Pancreas (tissue), 10 donors: ENCODE measurements around the gene MRPL20. TPM values are rescaled to one million over a fixed set of nuclear protein-coding genes. Genes with fewer than 3 reads are reported as not detected.

Source experiments
- ATAC-seq, 4 donors: fragments of 200-7000 bp; cut with Tn5 transposase; one replicate each; pipeline versions ENCODE4 v1.8.0 to v1.9.1; 2020; ENCODE audit warnings: mild to moderate bottlenecking in 4 of 4, moderate library complexity in 4 of 4
- DNase-seq, 6 donors: peaks; one replicate each; pipeline ENCODE4 v3.0.0-alpha.2; 2020
- FAIRE-seq: peaks from 2 replicates; lab custom pipeline; 2012; peaks lifted over from hg19 to GRCh38; lab: Jason Lieb, UNC
- H3K27ac ChIP-seq, 4 donors: fragments of 200-600 bp; sonication (generic); 1 replicate in 3 of 4; 2 replicates in 1 of 4; pipeline versions ENCODE4 v1.5.0 to v1.8.0; 2020
- H3K27me3 ChIP-seq, 4 donors: fragments of 200-600 bp; one replicate each; pipeline ENCODE4 v1.8.0; 2021
- H3K36me3 ChIP-seq, 3 donors: fragments of 200-600 bp; sonication (generic) in 1 of 3; one replicate each; pipeline versions ENCODE4 v1.5.0 to v1.8.0; 2020 to 2021
- H3K4me1 ChIP-seq, 3 donors: fragments of 200-600 bp; one replicate each; pipeline ENCODE4 v1.8.0; 2021
- H3K4me3 ChIP-seq, 4 donors: fragments of 200-600 bp; sonication (generic) in 2 of 4; one replicate each; pipeline versions ENCODE4 v1.5.0 to v1.8.0; 2020 to 2021
- H3K9me3 ChIP-seq, 4 donors: fragments of 200-600 bp; one replicate each; pipeline ENCODE4 v1.8.0; 2021
- WGBS, 2 donors: extraction: QIAGEN DNeasy Blood & Tissue Kit; methylation state at CpG; one replicate each; pipeline ENCODE4 v1.1.7; 2013; 5-methylcytosine and 5-hydroxymethylcytosine counted together
- intact Hi-C, 3 donors: fragments of 100-400 bp; cut with DNase I; formaldehyde crosslinking; loops; one replicate each; pipeline versions ENCODE4 v1.11.1 to v1.14.2; 2022
- polyA plus RNA-seq, 2 donors: library from polyadenylated mRNA; stranded (reverse); fragments of 200-250 nt; gene quantifications; one replicate each; pipeline ENCODE4 v1.2.3, GENCODE V29; 2013
- total RNA-seq, 6 donors: library from RNA; stranded (reverse); fragmentation: NEBNext Ultra II Directional in 4 of 6; extraction: Animal tissue kit (Norgen Biotek cat#: 25700) in 4 of 6; gene quantifications; one replicate each; pipeline versions ENCODE4 v1.2.1 to v1.2.4, GENCODE V29; 2021 to 2023
- TF ChIP-seq, protein P1 (sequence below), 4 donors: fragments of 200-600 bp; sonication (generic) in 3 of 4; IDR thresholded peaks; one replicate each; pipeline versions ENCODE4 v1.5.0 to v1.8.0; 2021; ENCODE audit warnings: antibody characterized with exemption in 4 of 4
- donor health status: healthy with polysubstance abuse.
- donor health status: DM: no; HTN: no; CAD: no; lungs with moderate emphysema.
- donor health status: DM: no; HTN: no; CAD: no.
- donor health status: control.
- donor health status: control.
- donor health status: Bipolar disorder and iron deficiency.
- donor health status: DM: yes; HTN: yes; CAD: no.
- donor health status: DM: no; HTN: no; CAD: no.
- donor health status: DM: no; HTN: no; CAD: no.
- donor health status: DM: yes; HTN: yes; CAD: no.

Gene MRPL20
- total and polyA plus RNA-seq, 8 donors = 42.1 to 121 (median 56.6) TPM

DNA sequence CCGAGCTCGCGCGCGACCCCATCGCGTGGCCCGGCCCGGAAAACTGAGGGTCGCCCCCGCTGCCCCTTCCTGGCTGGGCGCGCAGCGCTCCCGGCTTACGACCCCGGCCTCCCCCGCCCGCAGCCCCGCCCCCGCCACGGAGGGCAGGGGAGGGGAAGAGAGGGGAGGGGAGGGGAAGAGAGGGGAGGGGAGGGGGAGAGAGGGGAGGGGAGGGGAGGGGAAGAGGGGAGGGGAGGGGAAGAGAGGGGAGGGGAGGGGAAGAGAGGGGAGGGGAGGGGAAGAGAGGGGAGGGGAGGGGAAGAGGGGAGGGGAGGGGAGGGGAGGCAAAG, 20.7 kb upstream of the MRPL20 start:
- WGBS, 2 donors = 0 to 5% methylated on average over 2 to 18 of the region's 22 CpGs
- ATAC-seq (no peak), FAIRE-seq (no peak), DNase-seq (no peak)
- Histone ChIP-seq H3K27ac (peak overlapping the region in 1 of 4 donors; percentile 44), H3K4me3 (peak overlapping the region in 2 of 4 donors; percentile 30 to 48), H3K4me1 (peaks cover 9 to 35% (median 32%) of the 10 kb centered on the region in 3 donors), H3K27me3 (no peaks in the 10 kb centered on the region), H3K36me3 (no peaks in the 10 kb centered on the region), H3K9me3 (no peaks in the 10 kb centered on the region)
- intact Hi-C loops = no loop called here
- TF ChIP-seq, protein P1, sequence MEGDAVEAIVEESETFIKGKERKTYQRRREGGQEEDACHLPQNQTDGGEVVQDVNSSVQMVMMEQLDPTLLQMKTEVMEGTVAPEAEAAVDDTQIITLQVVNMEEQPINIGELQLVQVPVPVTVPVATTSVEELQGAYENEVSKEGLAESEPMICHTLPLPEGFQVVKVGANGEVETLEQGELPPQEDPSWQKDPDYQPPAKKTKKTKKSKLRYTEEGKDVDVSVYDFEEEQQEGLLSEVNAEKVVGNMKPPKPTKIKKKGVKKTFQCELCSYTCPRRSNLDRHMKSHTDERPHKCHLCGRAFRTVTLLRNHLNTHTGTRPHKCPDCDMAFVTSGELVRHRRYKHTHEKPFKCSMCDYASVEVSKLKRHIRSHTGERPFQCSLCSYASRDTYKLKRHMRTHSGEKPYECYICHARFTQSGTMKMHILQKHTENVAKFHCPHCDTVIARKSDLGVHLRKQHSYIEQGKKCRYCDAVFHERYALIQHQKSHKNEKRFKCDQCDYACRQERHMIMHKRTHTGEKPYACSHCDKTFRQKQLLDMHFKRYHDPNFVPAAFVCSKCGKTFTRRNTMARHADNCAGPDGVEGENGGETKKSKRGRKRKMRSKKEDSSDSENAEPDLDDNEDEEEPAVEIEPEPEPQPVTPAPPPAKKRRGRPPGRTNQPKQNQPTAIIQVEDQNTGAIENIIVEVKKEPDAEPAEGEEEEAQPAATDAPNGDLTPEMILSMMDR (IDR thresholded peaks at IDR 0.05) = no peak

DNA sequence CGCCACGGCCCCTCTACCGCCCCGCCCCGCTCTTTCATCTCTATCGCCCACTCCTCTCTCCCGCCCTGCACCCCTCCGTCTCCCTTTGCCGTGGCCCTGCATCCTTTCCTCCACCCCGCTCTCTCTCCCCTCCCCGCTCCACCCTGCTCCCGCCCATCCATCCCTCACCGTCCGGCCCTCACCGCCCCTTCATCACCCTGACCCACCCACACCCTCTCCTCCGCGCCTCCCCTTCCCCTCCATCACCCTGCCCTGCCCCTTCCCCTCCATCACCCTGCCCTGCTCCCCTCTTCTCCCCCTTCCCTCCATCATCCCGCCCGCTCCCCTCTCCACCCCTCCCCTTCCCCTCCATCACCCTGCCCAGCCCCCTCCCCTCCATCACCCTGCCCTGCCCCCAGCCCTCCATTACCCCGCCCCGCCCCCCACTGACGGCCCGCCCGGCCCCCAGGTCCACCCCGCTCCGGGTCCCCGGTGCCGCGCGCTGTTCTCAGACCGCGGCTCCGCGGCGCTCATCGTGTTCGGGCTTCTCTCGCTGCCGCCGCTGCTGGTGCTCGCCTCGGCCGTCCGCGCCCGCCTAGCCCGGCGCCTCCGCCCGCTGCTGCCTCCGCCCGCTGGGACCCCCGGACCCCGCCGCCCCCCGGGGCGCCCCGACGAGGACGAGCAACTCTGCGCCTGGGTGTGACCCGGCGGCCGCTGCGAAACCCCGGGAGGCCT, 20.2 kb upstream of the MRPL20 start:
- intact Hi-C loops = no loop called here
- DNase-seq (peak; percentile 20 to 85 (median 54)), FAIRE-seq (no peak), ATAC-seq (no peak)
- TF ChIP-seq, protein P1 (IDR thresholded peaks at IDR 0.05) = no peak
- Histone ChIP-seq H3K4me3 (peak overlapping the region in 2 of 4 donors; percentile 30 to 48), H3K9me3 (no peaks in the 10 kb centered on the region), H3K4me1 (peaks cover 9 to 30% (median 30%) of the 10 kb centered on the region in 3 donors), H3K27me3 (no peaks in the 10 kb centered on the region), H3K27ac (peak overlapping the region in 1 of 4 donors; percentile 44), H3K36me3 (no peaks in the 10 kb centered on the region)
- WGBS, 2 donors = 23 to 28% methylated on average over 50 to 66 of the region's 66 CpGs

DNA sequence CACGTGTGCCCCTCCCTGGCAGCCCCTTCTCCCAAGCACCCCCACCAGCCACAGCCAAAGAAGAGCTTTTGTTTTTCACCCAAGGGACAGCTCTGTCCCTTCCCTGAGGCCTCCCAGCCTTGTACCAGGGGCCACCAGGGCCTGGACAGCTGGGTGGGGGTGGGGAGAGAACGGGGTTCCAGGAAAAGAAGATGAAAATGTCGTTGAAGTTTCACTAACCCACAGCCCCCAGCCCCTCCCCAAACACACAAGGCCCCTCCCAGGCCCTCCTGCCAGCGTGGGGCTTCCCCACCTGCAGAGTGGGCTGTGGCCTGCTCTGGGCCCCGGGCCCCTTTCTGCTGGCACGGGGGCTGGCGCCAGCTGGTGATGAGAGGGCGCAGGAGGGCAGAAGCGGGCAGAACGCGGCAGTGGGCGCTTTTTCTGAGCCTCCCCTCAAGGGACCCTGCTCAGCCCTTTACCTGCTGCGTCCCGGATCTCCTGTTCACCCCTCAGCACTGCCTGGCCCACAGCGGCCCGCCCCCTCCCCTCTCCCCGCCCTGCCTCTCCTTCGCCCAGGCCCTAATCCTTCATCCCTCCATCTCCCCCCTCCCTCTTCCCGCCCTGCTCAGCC, 19.5 kb upstream of the MRPL20 start:
- TF ChIP-seq, protein P1 (IDR thresholded peaks at IDR 0.05) = no peak
- H3K27ac ChIP-seq = no peak overlapping the region
- DNase-seq (peak in 2 of 6 donors; percentile 30 to 38), ATAC-seq (no peak), FAIRE-seq (no peak)
- H3K4me3 ChIP-seq = no peak overlapping the region
- H3K9me3 ChIP-seq = no peaks in the 10 kb centered on the region
- intact Hi-C loops = no loop called here
- peaks cover 9 to 23% (median 23%) of the 10 kb centered on the region in 3 donors for H3K4me1 ChIP-seq
- 79 to 80% methylated on average over 15 to 19 of the region's 19 CpGs for WGBS, 2 donors
- H3K27me3 ChIP-seq = no peaks in the 10 kb centered on the region
- no peaks in the 10 kb centered on the region for H3K36me3 ChIP-seq

DNA sequence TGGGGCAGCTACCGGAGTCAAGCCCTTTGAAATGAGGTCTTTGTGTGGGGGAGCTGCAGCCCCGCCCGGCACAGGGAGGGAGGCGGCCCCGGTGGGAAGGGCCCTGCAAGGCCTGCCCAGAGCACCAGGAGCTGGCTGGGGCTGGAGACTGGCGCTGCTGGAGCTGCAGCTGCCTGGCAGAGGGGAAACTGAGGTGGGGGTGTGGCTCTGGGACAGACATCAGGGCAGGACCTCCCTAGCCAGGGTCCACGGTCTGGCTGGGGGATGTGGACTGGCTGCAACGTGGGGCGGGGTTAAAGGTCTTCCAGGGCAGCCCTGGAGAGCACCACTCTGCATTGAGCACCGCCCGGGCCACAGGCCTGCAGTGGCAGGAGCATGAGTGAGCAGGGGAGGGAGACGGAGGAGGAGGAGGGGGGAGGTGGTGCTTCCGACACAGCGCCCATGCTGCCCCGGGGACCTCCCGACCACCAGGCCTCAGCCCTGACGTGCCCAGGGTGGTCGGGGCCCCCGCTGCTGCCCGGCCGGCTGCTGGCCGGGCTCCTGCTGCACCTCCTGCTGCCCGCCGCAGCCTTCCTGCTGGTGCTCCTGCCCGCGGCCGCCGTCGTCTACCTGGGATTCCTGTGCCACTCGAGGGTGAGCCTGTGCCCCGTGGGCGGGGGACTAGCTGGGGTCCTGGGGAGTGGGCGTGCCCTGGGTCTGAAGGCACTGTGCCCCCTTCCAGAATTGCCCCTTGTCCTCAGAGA, 18.8 kb upstream of the MRPL20 start:
- TF ChIP-seq, protein P1 (IDR thresholded peaks at IDR 0.05) = no peak
- Histone ChIP-seq H3K9me3 (no peaks in the 10 kb centered on the region), H3K36me3 (no peaks in the 10 kb centered on the region), H3K4me3 (no peak overlapping the region), H3K27me3 (no peaks in the 10 kb centered on the region), H3K27ac (no peak overlapping the region), H3K4me1 (peaks cover 9 to 17% (median 17%) of the 10 kb centered on the region in 3 donors)
- ATAC-seq (no peak), DNase-seq (peak in 2 of 6 donors; percentile 25 to 76), FAIRE-seq (no peak)
- intact Hi-C loops = no loop called here
- WGBS, 2 donors = 73 to 80% methylated on average over 33 of the region's 33 CpGs
